ENCODE measurements around the gene ALDH1A2. TPM values are rescaled to one million over a fixed set of nuclear protein-coding genes. Genes with fewer than 3 reads are reported as not detected.
A peak's percentile ranks its signal among the peaks of the same experiment; 100 is the strongest.

Gene ALDH1A2
- polyA plus RNA-seq, 1 donor: 9.3 TPM

DNA sequence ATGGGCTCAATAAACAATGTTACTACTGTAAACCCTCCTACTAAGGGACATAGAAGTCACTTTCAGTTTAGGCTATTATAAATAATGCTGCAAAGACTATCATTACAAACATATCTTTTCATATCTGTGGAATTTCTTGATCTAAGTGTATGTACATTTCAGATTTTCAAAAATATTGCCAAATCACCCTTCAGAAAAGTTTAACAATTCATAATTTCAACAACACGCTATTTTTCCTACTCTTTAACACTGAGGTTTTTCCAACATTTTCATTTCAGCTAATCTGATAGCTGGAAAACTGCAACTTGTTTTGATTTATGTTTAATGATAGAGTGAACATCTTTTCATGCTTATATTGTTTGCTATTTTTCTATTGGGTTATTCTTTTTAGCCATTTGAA is 69.0 kb downstream of the ALDH1A2 start:
- DNase-seq (ENCODE audit: low read depth): no peak

- no peak for DNase-seq (ENCODE audit: low read depth)
These were observed 71.1 kb downstream of the ALDH1A2 start for GRCh38 chr15:57994221-57995049.

- no peak for DNase-seq (ENCODE audit: low read depth)
These were observed 71.9 kb downstream of the ALDH1A2 start for GRCh38 chr15:57993409-57994145.

DNA sequence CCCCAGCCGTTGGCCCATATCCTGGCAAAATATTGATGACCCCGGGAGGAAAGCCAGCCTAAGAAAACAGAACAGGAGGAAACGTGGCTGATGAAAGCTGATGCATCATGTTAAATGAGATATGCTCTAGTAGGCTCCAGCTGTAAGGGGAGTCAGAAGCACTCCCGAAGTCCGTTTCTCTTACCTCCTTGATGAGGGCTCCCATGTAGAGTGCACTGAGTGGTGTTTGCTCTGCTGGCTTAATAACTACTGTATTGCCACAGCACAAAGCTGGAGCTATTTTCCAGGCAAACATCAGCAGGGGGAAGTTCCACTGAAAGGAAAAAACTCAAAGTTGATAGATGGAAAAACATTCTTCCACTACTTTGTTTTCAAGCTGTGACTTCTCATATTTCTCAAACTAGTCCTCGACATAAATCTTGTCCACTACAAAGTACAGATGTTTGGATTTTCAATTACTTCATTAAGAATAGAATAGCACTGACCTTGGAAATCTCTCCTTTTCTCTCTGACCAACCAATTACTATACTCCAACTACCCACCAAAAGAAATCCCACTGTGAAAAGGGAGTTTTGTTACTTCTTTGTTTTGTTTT is 72.7 kb downstream of the ALDH1A2 start:
- no peak for DNase-seq (ENCODE audit: low read depth)

GRCh38 chr15:57973534-57973933 is 92.0 kb downstream of the ALDH1A2 start:
- DNase-seq (ENCODE audit: low read depth): no peak

- DNase-seq (ENCODE audit: low read depth): no peak
These were observed 92.6 kb downstream of the ALDH1A2 start for GRCh38 chr15:57972864-57973263.

GRCh38 chr15:57969996-57970395 is 95.5 kb downstream of the ALDH1A2 start:
- DNase-seq (ENCODE audit: low read depth): no peak

DNA sequence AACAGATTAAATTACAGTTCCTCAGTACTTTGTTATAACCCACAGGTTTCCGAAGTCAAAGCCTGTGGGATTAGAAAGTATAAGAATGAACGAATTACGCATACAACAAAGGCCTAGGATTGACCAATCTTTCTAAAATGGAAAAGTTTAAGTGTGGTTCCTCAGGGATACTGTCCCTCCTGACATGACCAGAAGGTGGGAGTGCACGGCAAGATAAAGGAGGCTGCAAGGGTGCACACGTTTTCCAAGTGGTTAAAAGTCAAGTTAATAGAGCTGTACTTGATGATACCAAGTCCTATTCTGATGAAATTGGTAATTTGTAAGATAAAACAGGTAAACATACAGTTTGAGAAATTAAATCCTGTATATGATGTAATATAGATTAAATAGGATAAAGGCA is 96.2 kb downstream of the ALDH1A2 start:
- DNase-seq (ENCODE audit: low read depth): no peak

GRCh38 chr15:57962887-57963286 is 102.6 kb downstream of the ALDH1A2 start:
- no peak for DNase-seq (ENCODE audit: low read depth)

GRCh38 chr15:57961919-57962318 is 103.6 kb downstream of the ALDH1A2 start:
- no peak for DNase-seq (ENCODE audit: low read depth)

DNA sequence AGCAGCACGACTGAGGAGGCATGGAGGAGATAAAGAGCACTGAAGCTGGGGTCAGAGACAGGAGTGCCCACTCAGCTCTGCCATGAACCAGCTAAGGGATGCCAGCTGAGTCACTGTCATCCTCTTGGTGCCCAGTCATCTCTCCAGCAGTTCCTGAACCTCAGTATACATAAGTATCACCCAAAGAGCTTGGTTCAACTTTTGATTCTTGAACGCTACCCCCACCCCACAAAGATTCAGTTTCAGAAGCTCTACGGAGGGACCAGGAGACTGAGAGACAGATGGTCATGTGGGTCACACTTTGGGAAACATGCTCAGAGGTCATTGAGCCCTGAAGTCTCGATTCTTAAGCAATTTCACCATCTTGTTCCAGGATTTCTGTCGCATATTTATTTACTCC is 108.4 kb downstream of the ALDH1A2 start:
- DNase-seq (ENCODE audit: low read depth): no peak

GRCh38 chr15:57953874-57954273 is 111.6 kb downstream of the ALDH1A2 start:
- DNase-seq (ENCODE audit: low read depth): no peak

DNA sequence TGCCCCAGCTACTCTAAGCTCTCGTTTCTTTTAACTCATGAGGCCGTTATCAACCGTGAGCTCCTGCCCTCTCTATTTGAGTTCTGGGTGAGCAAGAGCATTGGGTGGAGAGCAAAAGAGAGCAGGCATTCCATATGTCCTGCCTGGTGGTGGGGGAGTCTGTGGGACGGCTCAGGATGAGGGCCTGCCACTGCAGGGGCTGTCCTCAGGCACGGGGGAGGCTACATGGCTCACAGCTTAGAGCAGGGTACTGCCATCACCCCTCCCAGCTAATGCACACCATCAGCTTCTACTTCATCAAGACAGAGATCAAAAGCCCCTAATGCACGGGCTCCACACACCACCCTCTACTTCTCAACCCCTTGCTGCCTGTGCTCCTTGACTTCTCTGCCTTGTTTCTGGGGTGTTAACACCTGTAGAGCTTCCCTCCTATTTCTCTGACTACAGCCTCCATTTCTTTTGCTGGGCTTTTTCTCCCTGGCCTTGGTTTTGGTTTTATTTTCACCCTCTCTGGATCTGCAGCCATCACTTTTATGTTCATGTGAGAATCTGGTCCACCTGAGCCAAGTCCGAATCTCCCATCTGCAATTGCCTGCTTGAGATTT is 114.1 kb downstream of the ALDH1A2 start:
- DNase-seq (ENCODE audit: low read depth): no peak

GRCh38 chr15:57950381-57950946 is 115.0 kb downstream of the ALDH1A2 start:
- DNase-seq (ENCODE audit: low read depth): no peak

- DNase-seq (ENCODE audit: low read depth): no peak
These were observed 116.1 kb downstream of the ALDH1A2 start for GRCh38 chr15:57949374-57949943.

GRCh38 chr15:57948351-57949289 is 116.9 kb downstream of the ALDH1A2 start:
- DNase-seq (ENCODE audit: low read depth): no peak

- DNase-seq (ENCODE audit: low read depth): peak; percentile 66
These were observed 117.7 kb downstream of the ALDH1A2 start for GRCh38 chr15:57947781-57948180.

DNA sequence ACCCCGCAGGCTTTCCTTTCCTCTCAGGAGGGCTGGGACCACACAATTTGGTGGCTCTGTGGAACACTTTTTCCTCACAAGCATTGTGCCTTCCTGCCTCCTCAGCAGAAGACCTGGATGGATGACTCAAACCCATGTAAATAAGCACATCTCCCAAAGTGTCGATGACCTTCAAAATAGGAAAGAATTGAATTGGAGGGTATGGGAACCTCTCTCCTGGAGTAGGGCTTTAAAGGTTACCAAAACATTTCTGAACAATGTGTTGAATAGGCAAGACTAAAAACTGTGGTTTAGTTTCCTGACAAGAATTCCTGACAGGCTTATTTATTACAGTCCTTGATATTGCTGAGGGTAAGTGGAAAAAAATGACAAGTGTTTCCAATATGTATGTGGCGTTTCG is 118.2 kb downstream of the ALDH1A2 start:
- no peak for DNase-seq (ENCODE audit: low read depth)

- no peak for DNase-seq (ENCODE audit: low read depth)
These were observed 118.9 kb downstream of the ALDH1A2 start for GRCh38 chr15:57946491-57947048.

GRCh38 chr15:57945616-57946015 is 119.9 kb downstream of the ALDH1A2 start:
- no peak for DNase-seq (ENCODE audit: low read depth)

Data from forelimb muscle (tissue), 1 donor.